Fibroblast of peridontal ligament (primary cell): ENCODE data around the gene NCKAP5.

Experiments used
- DNase-seq: peaks from one replicate; pipeline ENCODE4 v3.0.0-alpha.2; 2010; ENCODE audit errors: extremely low read depth

NCKAP5 gene

GRCh38 chr2:133334923-133335322 is 233.3 kb downstream of the NCKAP5 start:
- DNase-seq: no peak

GRCh38 chr2:133333181-133333580 is 235.1 kb downstream of the NCKAP5 start:
- DNase-seq: no peak

GRCh38 chr2:133331436-133331835 is 236.8 kb downstream of the NCKAP5 start:
- no peak for DNase-seq

GRCh38 chr2:133326652-133327397 is 241.4 kb downstream of the NCKAP5 start:
- peak; percentile 36 for DNase-seq

GRCh38 chr2:133324150-133324561 is 244.1 kb downstream of the NCKAP5 start:
- peak; percentile 80 for DNase-seq

GRCh38 chr2:133322909-133323308 is 245.4 kb downstream of the NCKAP5 start:
- no peak for DNase-seq

- no peak for DNase-seq
Observed at GRCh38 chr2:133317178-133317577, 251.1 kb downstream of the NCKAP5 start.

- no peak for DNase-seq
Observed at GRCh38 chr2:133316557-133316956, 251.7 kb downstream of the NCKAP5 start.

- DNase-seq: no peak
Observed at GRCh38 chr2:133315280-133315679, 253.0 kb downstream of the NCKAP5 start.

- DNase-seq: no peak
Observed at GRCh38 chr2:133314795-133315194, 253.5 kb downstream of the NCKAP5 start.

- no peak for DNase-seq
Observed at GRCh38 chr2:133312038-133312729, 256.1 kb downstream of the NCKAP5 start.

- no peak for DNase-seq
Observed at GRCh38 chr2:133306236-133306635, 262.0 kb downstream of the NCKAP5 start.

- no peak for DNase-seq
Observed at GRCh38 chr2:133304344-133304743, 263.9 kb downstream of the NCKAP5 start.

- peak; percentile 77 for DNase-seq
Observed at GRCh38 chr2:133303150-133303549, 265.1 kb downstream of the NCKAP5 start.

GRCh38 chr2:133296401-133296800 is 271.9 kb downstream of the NCKAP5 start:
- DNase-seq: peak; percentile 29

- DNase-seq: peak; percentile 59
Observed at GRCh38 chr2:133293544-133294353, 274.5 kb downstream of the NCKAP5 start.

GRCh38 chr2:133292259-133292658 is 276.0 kb downstream of the NCKAP5 start:
- DNase-seq: no peak

GRCh38 chr2:133287709-133288108 is 280.6 kb downstream of the NCKAP5 start:
- peak; percentile 71 for DNase-seq

GRCh38 chr2:133286326-133286922 is 281.8 kb downstream of the NCKAP5 start:
- peak; percentile 49 for DNase-seq

GRCh38 chr2:133273031-133273430 is 295.2 kb downstream of the NCKAP5 start:
- no peak for DNase-seq

- DNase-seq: no peak
Observed at GRCh38 chr2:133271105-133271504, 297.2 kb downstream of the NCKAP5 start.

- no peak for DNase-seq
Observed at GRCh38 chr2:133270550-133270949, 297.7 kb downstream of the NCKAP5 start.
